ENCODE results near the gene SNTG2.

SNTG2 gene

GRCh38 chr2:1152375-1152774, 201.7 kb downstream of the SNTG2 start:
- Histone ChIP-seq H3K4me1 (ENCODE audit: control insufficient read depth, insufficient read depth, low read length) (no peaks in the 10 kb centered on the region), H3K9ac (ENCODE audit: low read length) (no peak overlapping the region), H3K27me3 (ENCODE audit: control insufficient read depth, insufficient read depth, low read length) (no peaks in the 10 kb centered on the region), H3K9me3 (ENCODE audit: control insufficient read depth, low read length) (no peaks in the 10 kb centered on the region), H3K4me3 (ENCODE audit: low read length) (no peak overlapping the region), H3K36me3 (ENCODE audit: control insufficient read depth, insufficient read depth, low read length) (no peaks in the 10 kb centered on the region)

- Histone ChIP-seq H3K4me1 (ENCODE audit: control insufficient read depth, insufficient read depth, low read length) (no peaks in the 10 kb centered on the region), H3K36me3 (ENCODE audit: control insufficient read depth, insufficient read depth, low read length) (no peaks in the 10 kb centered on the region), H3K4me3 (ENCODE audit: low read length) (no peak overlapping the region), H3K9ac (ENCODE audit: low read length) (no peak overlapping the region), H3K9me3 (ENCODE audit: control insufficient read depth, low read length) (no peaks in the 10 kb centered on the region), H3K27me3 (ENCODE audit: control insufficient read depth, insufficient read depth, low read length) (no peaks in the 10 kb centered on the region)
Measured at GRCh38 chr2:1153920-1154319, 203.3 kb downstream of the SNTG2 start.

GRCh38 chr2:1154710-1155594, 204.3 kb downstream of the SNTG2 start:
- Histone ChIP-seq H3K27me3 (ENCODE audit: control insufficient read depth, insufficient read depth, low read length) (no peaks in the 10 kb centered on the region), H3K9ac (ENCODE audit: low read length) (no peak overlapping the region), H3K4me1 (ENCODE audit: control insufficient read depth, insufficient read depth, low read length) (no peaks in the 10 kb centered on the region), H3K4me3 (ENCODE audit: low read length) (no peak overlapping the region), H3K9me3 (ENCODE audit: control insufficient read depth, low read length) (no peaks in the 10 kb centered on the region), H3K36me3 (ENCODE audit: control insufficient read depth, insufficient read depth, low read length) (no peaks in the 10 kb centered on the region)

GRCh38 chr2:1156059-1156458, 205.4 kb downstream of the SNTG2 start:
- Histone ChIP-seq H3K4me1 (ENCODE audit: control insufficient read depth, insufficient read depth, low read length) (no peaks in the 10 kb centered on the region), H3K27me3 (ENCODE audit: control insufficient read depth, insufficient read depth, low read length) (no peaks in the 10 kb centered on the region), H3K9ac (ENCODE audit: low read length) (no peak overlapping the region), H3K36me3 (ENCODE audit: control insufficient read depth, insufficient read depth, low read length) (no peaks in the 10 kb centered on the region), H3K9me3 (ENCODE audit: control insufficient read depth, low read length) (no peaks in the 10 kb centered on the region), H3K4me3 (ENCODE audit: low read length) (no peak overlapping the region)

GRCh38 chr2:1156531-1156930, 205.9 kb downstream of the SNTG2 start:
- Histone ChIP-seq H3K4me1 (ENCODE audit: control insufficient read depth, insufficient read depth, low read length) (no peaks in the 10 kb centered on the region), H3K4me3 (ENCODE audit: low read length) (no peak overlapping the region), H3K27me3 (ENCODE audit: control insufficient read depth, insufficient read depth, low read length) (no peaks in the 10 kb centered on the region), H3K9ac (ENCODE audit: low read length) (no peak overlapping the region), H3K9me3 (ENCODE audit: control insufficient read depth, low read length) (no peaks in the 10 kb centered on the region), H3K36me3 (ENCODE audit: control insufficient read depth, insufficient read depth, low read length) (no peaks in the 10 kb centered on the region)

GRCh38 chr2:1157107-1157506, 206.5 kb downstream of the SNTG2 start:
- no peak overlapping the region for H3K4me3 ChIP-seq (ENCODE audit: low read length)
- H3K27me3 ChIP-seq (ENCODE audit: control insufficient read depth, insufficient read depth, low read length) = no peaks in the 10 kb centered on the region
- H3K4me1 ChIP-seq (ENCODE audit: control insufficient read depth, insufficient read depth, low read length) = no peaks in the 10 kb centered on the region
- no peaks in the 10 kb centered on the region for H3K36me3 ChIP-seq (ENCODE audit: control insufficient read depth, insufficient read depth, low read length)
- no peaks in the 10 kb centered on the region for H3K9me3 ChIP-seq (ENCODE audit: control insufficient read depth, low read length)
- H3K9ac ChIP-seq (ENCODE audit: low read length) = no peak overlapping the region

- H3K9ac ChIP-seq (ENCODE audit: low read length) = no peak overlapping the region
- H3K36me3 ChIP-seq (ENCODE audit: control insufficient read depth, insufficient read depth, low read length) = no peaks in the 10 kb centered on the region
- H3K27me3 ChIP-seq (ENCODE audit: control insufficient read depth, insufficient read depth, low read length) = no peaks in the 10 kb centered on the region
- H3K4me3 ChIP-seq (ENCODE audit: low read length) = no peak overlapping the region
- no peaks in the 10 kb centered on the region for H3K4me1 ChIP-seq (ENCODE audit: control insufficient read depth, insufficient read depth, low read length)
- no peaks in the 10 kb centered on the region for H3K9me3 ChIP-seq (ENCODE audit: control insufficient read depth, low read length)
Measured at GRCh38 chr2:1159013-1159412, 208.4 kb downstream of the SNTG2 start.

- Histone ChIP-seq H3K4me3 (ENCODE audit: low read length) (no peak overlapping the region), H3K9me3 (ENCODE audit: control insufficient read depth, low read length) (no peaks in the 10 kb centered on the region), H3K9ac (ENCODE audit: low read length) (no peak overlapping the region)
Measured at GRCh38 chr2:1162246-1162645, 211.6 kb downstream of the SNTG2 start.

GRCh38 chr2:1162768-1163584, 212.3 kb downstream of the SNTG2 start:
- Histone ChIP-seq H3K9me3 (ENCODE audit: control insufficient read depth, low read length) (no peaks in the 10 kb centered on the region), H3K27me3 (ENCODE audit: control insufficient read depth, insufficient read depth, low read length) (no peaks in the 10 kb centered on the region), H3K9ac (ENCODE audit: low read length) (no peak overlapping the region), H3K4me3 (ENCODE audit: low read length) (no peak overlapping the region), H3K4me1 (ENCODE audit: control insufficient read depth, insufficient read depth, low read length) (no peaks in the 10 kb centered on the region), H3K36me3 (ENCODE audit: control insufficient read depth, insufficient read depth, low read length) (no peaks in the 10 kb centered on the region)

More at GRCh38 chr2:1162246-1162645, 211.6 kb downstream of the SNTG2 start:
- Histone ChIP-seq H3K36me3 (ENCODE audit: control insufficient read depth, insufficient read depth, low read length) (no peaks in the 10 kb centered on the region), H3K4me1 (ENCODE audit: control insufficient read depth, insufficient read depth, low read length) (no peaks in the 10 kb centered on the region), H3K27me3 (ENCODE audit: control insufficient read depth, insufficient read depth, low read length) (no peaks in the 10 kb centered on the region)

GRCh38 chr2:1166976-1167375, 216.3 kb downstream of the SNTG2 start:
- Histone ChIP-seq H3K4me1 (ENCODE audit: control insufficient read depth, insufficient read depth, low read length) (no peaks in the 10 kb centered on the region), H3K9ac (ENCODE audit: low read length) (no peak overlapping the region), H3K9me3 (ENCODE audit: control insufficient read depth, low read length) (no peaks in the 10 kb centered on the region), H3K4me3 (ENCODE audit: low read length) (no peak overlapping the region), H3K36me3 (ENCODE audit: control insufficient read depth, insufficient read depth, low read length) (no peaks in the 10 kb centered on the region), H3K27me3 (ENCODE audit: control insufficient read depth, insufficient read depth, low read length) (no peaks in the 10 kb centered on the region)

GRCh38 chr2:1168846-1169245, 218.2 kb downstream of the SNTG2 start:
- no peak overlapping the region for H3K4me3 ChIP-seq (ENCODE audit: low read length)
- H3K4me1 ChIP-seq (ENCODE audit: control insufficient read depth, insufficient read depth, low read length) = no peaks in the 10 kb centered on the region
- no peaks in the 10 kb centered on the region for H3K27me3 ChIP-seq (ENCODE audit: control insufficient read depth, insufficient read depth, low read length)
- H3K9ac ChIP-seq (ENCODE audit: low read length) = no peak overlapping the region
- no peaks in the 10 kb centered on the region for H3K36me3 ChIP-seq (ENCODE audit: control insufficient read depth, insufficient read depth, low read length)
- no peaks in the 10 kb centered on the region for H3K9me3 ChIP-seq (ENCODE audit: control insufficient read depth, low read length)

GRCh38 chr2:1169291-1169949, 218.8 kb downstream of the SNTG2 start:
- Histone ChIP-seq H3K36me3 (ENCODE audit: control insufficient read depth, insufficient read depth, low read length) (no peaks in the 10 kb centered on the region), H3K27me3 (ENCODE audit: control insufficient read depth, insufficient read depth, low read length) (no peaks in the 10 kb centered on the region), H3K4me3 (ENCODE audit: low read length) (no peak overlapping the region), H3K4me1 (ENCODE audit: control insufficient read depth, insufficient read depth, low read length) (no peaks in the 10 kb centered on the region), H3K9me3 (ENCODE audit: control insufficient read depth, low read length) (no peaks in the 10 kb centered on the region), H3K9ac (ENCODE audit: low read length) (no peak overlapping the region)

Data from mucosa of stomach (tissue), 1 donor.